ENCODE data around the gene C4BPA. TPM values are rescaled to one million over a fixed set of nuclear protein-coding genes. Genes with fewer than 3 reads are reported as not detected.

The C4BPA gene
- total RNA-seq, 2 experiments from 2014 or later = not detected

- POLR2A ChIA-PET = no interaction called here
Observed at GRCh38 chr1:207101720-207102119, 2.3 kb upstream of the C4BPA start.

GRCh38 chr1:207102146-207102545 is 1.9 kb upstream of the C4BPA start:
- CTCF ChIA-PET = no interaction called here
- POLR2A ChIA-PET = no interaction called here

More at GRCh38 chr1:207101720-207102119, 2.3 kb upstream of the C4BPA start:
- CTCF ChIA-PET = no interaction called here

GRCh38 chr1:207102659-207103058 is 1.4 kb upstream of the C4BPA start:
- POLR2A ChIA-PET = no interaction called here
- CTCF ChIA-PET = no interaction called here

GRCh38 chr1:207109004-207109403 is 5.0 kb downstream of the C4BPA start:
- POLR2A ChIA-PET = no interaction called here
- CTCF ChIA-PET = interaction anchor here (0.6 kb wide), 1 partner anchor 285 kb away, joined by 4 read pairs; no protein-coding TSS in a partner anchor

- ChIA-PET POLR2A (no interaction called here), CTCF (no interaction called here)
Observed at GRCh38 chr1:207112616-207113296, 8.7 kb downstream of the C4BPA start.

GRCh38 chr1:207115269-207115668 is 11.2 kb downstream of the C4BPA start:
- ChIA-PET CTCF (interaction anchor here (1.0 kb wide), 1 partner anchor 290 kb away, joined by 3 read pairs; no protein-coding TSS in a partner anchor), POLR2A (no interaction called here)

GRCh38 chr1:207124389-207124788 is 20.4 kb downstream of the C4BPA start:
- POLR2A ChIA-PET = no interaction called here
- CTCF ChIA-PET = no interaction called here

- ChIA-PET CTCF (no interaction called here), POLR2A (no interaction called here)
Observed at GRCh38 chr1:207128336-207128921, 24.4 kb downstream of the C4BPA start.

GRCh38 chr1:207129053-207129452 is 25.0 kb downstream of the C4BPA start:
- CTCF ChIA-PET = no interaction called here
- POLR2A ChIA-PET = no interaction called here

- CTCF ChIA-PET = no interaction called here
- POLR2A ChIA-PET = no interaction called here
Observed at GRCh38 chr1:207130252-207131036, 26.4 kb downstream of the C4BPA start.

GRCh38 chr1:207131163-207131562 is 27.1 kb downstream of the C4BPA start:
- POLR2A ChIA-PET = no interaction called here
- CTCF ChIA-PET = no interaction called here

GRCh38 chr1:207134581-207134980 is 30.5 kb downstream of the C4BPA start:
- ChIA-PET POLR2A (no interaction called here), CTCF (no interaction called here)

- ChIA-PET CTCF (no interaction called here), POLR2A (no interaction called here)
Observed at GRCh38 chr1:207139616-207140015, 35.6 kb downstream of the C4BPA start.

GRCh38 chr1:207140536-207140935 is 36.5 kb downstream of the C4BPA start:
- POLR2A ChIA-PET = no interaction called here
- CTCF ChIA-PET = no interaction called here

GRCh38 chr1:207145401-207146058 is 41.5 kb downstream of the C4BPA start:
- ChIA-PET POLR2A (no interaction called here), CTCF (no interaction called here)

- ChIA-PET POLR2A (no interaction called here), CTCF (no interaction called here)
Observed at GRCh38 chr1:207151920-207152319, 47.9 kb downstream of the C4BPA start.

- POLR2A ChIA-PET = no interaction called here
- CTCF ChIA-PET = no interaction called here
Observed at GRCh38 chr1:207152792-207153468, 48.9 kb downstream of the C4BPA start.

- CTCF ChIA-PET = no interaction called here
- POLR2A ChIA-PET = no interaction called here
Observed at GRCh38 chr1:207155028-207155427, 51.0 kb downstream of the C4BPA start.

GRCh38 chr1:207156095-207156494 is 52.1 kb downstream of the C4BPA start:
- ChIA-PET CTCF (no interaction called here), POLR2A (no interaction called here)

- POLR2A ChIA-PET = no interaction called here
- CTCF ChIA-PET = no interaction called here
Observed at GRCh38 chr1:207156826-207157225, 52.8 kb downstream of the C4BPA start.

Data from activated CD8-positive, alpha-beta memory T cell treated with anti-CD3 and anti-CD28 coated beads for 36 hours (primary cell).